Prostate gland (tissue), 2 donors: ENCODE measurements around the gene ZGPAT.

Experiments
- POLR2A ChIP-seq: fragments of 450-650 bp; IDR thresholded peaks from one replicate; pipeline ENCODE4 v1.6.1; 2016; ENCODE audit warnings: antibody characterized with exemption, mild to moderate bottlenecking
- TF ChIP-seq, protein P1 (sequence below), 4 experiments: fragments of 200-600 bp in 2 of 4; fragments of 450-650 bp in 2 of 4; sonication (generic) in 2 of 4; IDR thresholded peaks; 1 replicate in 3 of 4; 2 replicates in 1 of 4; pipeline ENCODE4 v1.5.1; 2016 to 2019; ENCODE audit warnings: antibody characterized with exemption in 4 of 4, mild to moderate bottlenecking in 2 of 4, moderate library complexity in 2 of 4

DNA sequence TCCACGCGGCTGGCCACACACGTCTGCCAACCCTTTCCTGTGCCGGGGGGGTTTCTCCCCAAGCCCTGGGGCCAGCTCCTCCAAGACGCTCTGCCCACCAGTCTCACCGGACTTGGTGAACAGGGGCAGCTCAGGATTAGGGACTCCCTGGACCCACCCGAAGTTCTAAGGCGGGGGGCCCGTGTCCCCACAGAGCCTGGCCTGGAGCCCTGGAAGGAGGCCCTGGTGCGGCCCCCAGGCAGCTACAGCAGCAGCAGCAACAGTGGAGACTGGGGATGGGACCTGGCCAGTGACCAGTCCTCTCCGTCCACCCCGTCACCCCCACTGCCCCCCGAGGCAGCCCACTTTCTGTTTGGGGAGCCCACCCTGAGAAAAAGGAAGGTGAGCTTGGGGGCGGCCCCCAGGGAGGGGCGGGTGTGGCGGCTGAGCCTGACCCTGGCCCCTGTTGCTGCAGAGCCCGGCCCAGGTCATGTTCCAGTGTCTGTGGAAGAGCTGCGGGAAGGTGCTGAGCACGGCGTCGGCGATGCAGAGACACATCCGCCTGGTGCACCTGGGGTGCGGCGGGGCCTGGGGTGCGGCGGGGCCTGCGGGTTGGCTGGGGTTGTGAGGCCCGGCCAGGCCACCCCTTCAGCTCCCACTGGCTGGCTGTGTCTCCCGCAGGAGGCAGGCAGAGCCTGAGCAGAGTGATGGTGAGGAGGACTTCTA is 34.0 kb downstream of the ZGPAT start:
- no peak for TF ChIP-seq POLR2A
- TF ChIP-seq, protein P1, sequence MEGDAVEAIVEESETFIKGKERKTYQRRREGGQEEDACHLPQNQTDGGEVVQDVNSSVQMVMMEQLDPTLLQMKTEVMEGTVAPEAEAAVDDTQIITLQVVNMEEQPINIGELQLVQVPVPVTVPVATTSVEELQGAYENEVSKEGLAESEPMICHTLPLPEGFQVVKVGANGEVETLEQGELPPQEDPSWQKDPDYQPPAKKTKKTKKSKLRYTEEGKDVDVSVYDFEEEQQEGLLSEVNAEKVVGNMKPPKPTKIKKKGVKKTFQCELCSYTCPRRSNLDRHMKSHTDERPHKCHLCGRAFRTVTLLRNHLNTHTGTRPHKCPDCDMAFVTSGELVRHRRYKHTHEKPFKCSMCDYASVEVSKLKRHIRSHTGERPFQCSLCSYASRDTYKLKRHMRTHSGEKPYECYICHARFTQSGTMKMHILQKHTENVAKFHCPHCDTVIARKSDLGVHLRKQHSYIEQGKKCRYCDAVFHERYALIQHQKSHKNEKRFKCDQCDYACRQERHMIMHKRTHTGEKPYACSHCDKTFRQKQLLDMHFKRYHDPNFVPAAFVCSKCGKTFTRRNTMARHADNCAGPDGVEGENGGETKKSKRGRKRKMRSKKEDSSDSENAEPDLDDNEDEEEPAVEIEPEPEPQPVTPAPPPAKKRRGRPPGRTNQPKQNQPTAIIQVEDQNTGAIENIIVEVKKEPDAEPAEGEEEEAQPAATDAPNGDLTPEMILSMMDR (IDR thresholded peaks at IDR 0.05) = no peak
